Body of pancreas (tissue), 4 donors: Measurements from ENCODE around the gene AJM1. TPM values are rescaled to one million over a fixed set of nuclear protein-coding genes. Genes with fewer than 3 reads are reported as not detected.

Experiments
- ATAC-seq: fragments of 150-250 bp; one replicate; pipeline ENCODE4 v1.9.1; 2016
- DNase-seq, 4 donors: peaks; one replicate each; pipeline ENCODE4 v3.0.0-alpha.2; 2019
- H3K27ac ChIP-seq, 4 donors: fragments of 200-600 bp; sonication (generic); 1 replicate in 3 of 4; 2 replicates in 1 of 4; pipeline versions ENCODE4 v1.5.1 to v1.6.1; 2016 to 2019; ENCODE audit warnings: mild to moderate bottlenecking in 1 of 4, mixed read lengths in 1 of 4, moderate library complexity in 1 of 4
- H3K27me3 ChIP-seq, 2 donors: fragments of 200-600 bp; sonication (generic); one replicate each; pipeline ENCODE4 v1.6.0; 2016; ENCODE audit warnings: mild to moderate bottlenecking in 1 of 2
- H3K36me3 ChIP-seq, 2 donors: fragments of 200-600 bp; sonication (generic); replicated peaks in 1 of 2; 2 replicates each; pipeline ENCODE4 v1.5.1; 2016; ENCODE audit warnings: low read depth in 2 of 2; ENCODE audit not compliant: insufficient read depth in 1 of 2
- H3K4me1 ChIP-seq: fragments of 200-600 bp; sonication (generic); one replicate; pipeline ENCODE4 v1.6.0; 2016
- H3K4me3 ChIP-seq, 2 donors: fragments of 200-600 bp; sonication (generic); 1 replicate in 1 of 2; 2 replicates in 1 of 2; pipeline ENCODE4 v1.5.1; 2016 to 2019
- H3K9me3 ChIP-seq, 3 donors: fragments of 200-600 bp; sonication (generic); 1 replicate in 2 of 3; 2 replicates in 1 of 3; pipeline ENCODE4 v1.5.1; 2016
- POLR2A ChIP-seq, 3 donors: fragments of 450-650 bp; IDR thresholded peaks; one replicate each; pipeline ENCODE4 v1.6.1; 2016; ENCODE audit warnings: antibody characterized with exemption in 3 of 3, mild to moderate bottlenecking in 2 of 3
- WGBS, 2 donors: methylation state at CpG; one replicate each; pipeline ENCODE4 v1.1.5; 2017; 5-methylcytosine and 5-hydroxymethylcytosine counted together
- intact Hi-C: fragments of 100-400 bp; cut with DNase I; formaldehyde crosslinking; loops from one replicate; pipeline ENCODE4 v1.15.1; 2023
- total RNA-seq, 2 donors: library from RNA; depleted of rRNA; stranded (reverse); fragments of >200 nt; gene quantifications; one replicate each; pipeline ENCODE4 v1.1.0, GENCODE V29; 2016
- TF ChIP-seq, protein P1 (sequence below), 7 experiments: fragments of 450-650 bp in 4 of 7; fragments of 200-600 bp in 3 of 7; sonication (generic) in 3 of 7; IDR thresholded peaks; one replicate each; pipeline ENCODE4 v1.5.1; 2016 to 2019; ENCODE audit warnings: antibody characterized with exemption in 7 of 7

Gene AJM1
- total RNA-seq, 2 donors from 2014 or later: 5.2 to 13.2 TPM

DNA sequence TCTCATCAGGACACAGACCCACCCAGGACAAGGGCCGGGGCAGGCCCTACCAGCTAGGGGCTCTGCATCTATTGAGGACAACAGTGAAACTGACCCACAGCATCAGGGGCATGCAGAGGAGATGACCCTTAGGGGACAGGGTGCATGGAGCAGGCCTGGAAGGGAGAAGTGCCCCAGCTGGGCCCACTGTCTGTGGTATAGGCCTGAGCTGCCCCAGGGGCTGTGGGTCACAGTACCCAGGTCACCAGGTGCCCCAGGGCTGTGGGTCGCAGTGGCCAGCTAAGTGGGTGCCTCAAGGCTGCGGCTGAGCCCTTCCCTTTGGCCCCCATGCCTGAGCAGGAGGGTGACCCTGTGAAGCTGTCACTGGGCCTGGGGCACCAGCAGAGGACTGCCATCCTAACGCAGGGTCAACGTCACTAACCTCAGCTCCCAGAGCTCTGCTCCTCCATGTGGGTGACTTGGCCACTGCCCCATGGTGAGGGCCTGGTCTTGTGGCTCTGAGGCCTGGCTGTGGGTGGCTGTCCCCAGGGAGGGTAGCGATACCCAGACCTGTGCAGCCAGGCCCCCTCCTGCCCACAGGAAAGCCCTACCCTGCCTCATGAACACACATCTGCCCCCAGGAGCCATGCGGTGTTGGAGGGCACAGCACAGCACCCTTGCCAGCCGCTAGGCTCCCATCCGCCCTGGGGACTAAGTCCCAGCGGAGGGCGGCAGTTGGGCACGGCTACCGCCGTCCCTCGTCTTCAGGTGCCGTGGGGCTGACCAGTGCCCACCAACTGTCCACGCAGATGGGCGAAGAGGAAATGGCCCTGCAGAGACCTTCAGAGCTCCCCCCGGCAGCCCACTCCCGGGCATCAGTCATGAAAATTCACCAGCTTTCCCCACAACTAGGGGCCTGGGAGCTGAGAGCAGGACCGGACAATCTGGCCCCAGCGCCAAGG is 18.9 kb downstream of the AJM1 start:
- ATAC-seq (no peak), DNase-seq (peak in 1 of 4 donors; percentile 15)
- intact Hi-C loops: no loop called here
- peak overlapping the region in 2 of 4 donors; percentile 1 to 29 for H3K27ac ChIP-seq
- H3K27me3 ChIP-seq: no peaks in the 10 kb centered on the region
- TF ChIP-seq POLR2A (IDR thresholded peaks at IDR 0.05): no peak
- TF ChIP-seq, protein P1, sequence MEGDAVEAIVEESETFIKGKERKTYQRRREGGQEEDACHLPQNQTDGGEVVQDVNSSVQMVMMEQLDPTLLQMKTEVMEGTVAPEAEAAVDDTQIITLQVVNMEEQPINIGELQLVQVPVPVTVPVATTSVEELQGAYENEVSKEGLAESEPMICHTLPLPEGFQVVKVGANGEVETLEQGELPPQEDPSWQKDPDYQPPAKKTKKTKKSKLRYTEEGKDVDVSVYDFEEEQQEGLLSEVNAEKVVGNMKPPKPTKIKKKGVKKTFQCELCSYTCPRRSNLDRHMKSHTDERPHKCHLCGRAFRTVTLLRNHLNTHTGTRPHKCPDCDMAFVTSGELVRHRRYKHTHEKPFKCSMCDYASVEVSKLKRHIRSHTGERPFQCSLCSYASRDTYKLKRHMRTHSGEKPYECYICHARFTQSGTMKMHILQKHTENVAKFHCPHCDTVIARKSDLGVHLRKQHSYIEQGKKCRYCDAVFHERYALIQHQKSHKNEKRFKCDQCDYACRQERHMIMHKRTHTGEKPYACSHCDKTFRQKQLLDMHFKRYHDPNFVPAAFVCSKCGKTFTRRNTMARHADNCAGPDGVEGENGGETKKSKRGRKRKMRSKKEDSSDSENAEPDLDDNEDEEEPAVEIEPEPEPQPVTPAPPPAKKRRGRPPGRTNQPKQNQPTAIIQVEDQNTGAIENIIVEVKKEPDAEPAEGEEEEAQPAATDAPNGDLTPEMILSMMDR (IDR thresholded peaks at IDR 0.05): no peak
- no peak overlapping the region for H3K4me3 ChIP-seq
- 90 to 91% methylated on average over 3 to 21 of the region's 22 CpGs for WGBS, 2 donors
- no peaks in the 10 kb centered on the region for H3K9me3 ChIP-seq
- H3K4me1 ChIP-seq: peaks cover 83% of the 10 kb centered on the region
- H3K36me3 ChIP-seq: peaks cover 15 to 21% of the 10 kb centered on the region in 2 donors

DNA sequence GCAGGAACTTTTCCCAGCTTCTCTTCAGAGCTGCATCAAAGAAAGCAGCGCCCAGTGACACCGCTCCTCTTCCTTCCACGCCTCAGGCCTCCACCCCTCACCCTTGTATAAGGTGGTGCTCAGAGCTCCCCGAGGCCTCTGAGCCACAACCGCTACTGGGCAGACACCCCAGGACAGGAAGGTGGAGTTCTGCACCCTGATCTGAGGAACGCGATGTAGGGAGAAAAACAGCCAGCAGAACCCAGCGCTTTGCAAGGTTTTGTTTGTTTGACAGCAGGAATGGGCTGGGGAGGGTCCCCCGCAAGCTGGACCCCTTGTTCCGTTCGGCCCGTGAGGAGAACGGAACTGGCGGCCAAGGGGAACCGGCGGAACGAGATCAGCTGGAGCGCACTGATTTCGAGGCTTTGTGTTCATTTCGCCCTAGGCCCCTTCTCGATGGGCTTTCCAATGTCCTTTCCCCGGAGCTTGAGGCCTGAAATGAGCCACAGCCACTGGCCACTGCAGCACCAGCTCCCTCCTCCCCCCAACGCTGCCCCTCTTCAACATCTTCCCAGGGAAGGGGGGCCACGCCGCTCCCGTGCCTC is 19.7 kb downstream of the AJM1 start:
- no peak for ATAC-seq
- intact Hi-C loops: no loop called here
- Histone ChIP-seq H3K4me3 (no peak overlapping the region), H3K9me3 (no peaks in the 10 kb centered on the region), H3K27me3 (no peaks in the 10 kb centered on the region), H3K4me1 (peaks cover 79% of the 10 kb centered on the region), H3K36me3 (peaks cover 15 to 21% of the 10 kb centered on the region in 2 donors), H3K27ac (no peak overlapping the region)
- TF ChIP-seq, protein P1 (IDR thresholded peaks at IDR 0.05): no peak
- no peak for TF ChIP-seq POLR2A (IDR thresholded peaks at IDR 0.05)
- WGBS, 2 donors: 84 to 85% methylated on average over 20 to 26 of the region's 26 CpGs
- DNase-seq: peak in 1 of 4 donors; percentile 11

DNA sequence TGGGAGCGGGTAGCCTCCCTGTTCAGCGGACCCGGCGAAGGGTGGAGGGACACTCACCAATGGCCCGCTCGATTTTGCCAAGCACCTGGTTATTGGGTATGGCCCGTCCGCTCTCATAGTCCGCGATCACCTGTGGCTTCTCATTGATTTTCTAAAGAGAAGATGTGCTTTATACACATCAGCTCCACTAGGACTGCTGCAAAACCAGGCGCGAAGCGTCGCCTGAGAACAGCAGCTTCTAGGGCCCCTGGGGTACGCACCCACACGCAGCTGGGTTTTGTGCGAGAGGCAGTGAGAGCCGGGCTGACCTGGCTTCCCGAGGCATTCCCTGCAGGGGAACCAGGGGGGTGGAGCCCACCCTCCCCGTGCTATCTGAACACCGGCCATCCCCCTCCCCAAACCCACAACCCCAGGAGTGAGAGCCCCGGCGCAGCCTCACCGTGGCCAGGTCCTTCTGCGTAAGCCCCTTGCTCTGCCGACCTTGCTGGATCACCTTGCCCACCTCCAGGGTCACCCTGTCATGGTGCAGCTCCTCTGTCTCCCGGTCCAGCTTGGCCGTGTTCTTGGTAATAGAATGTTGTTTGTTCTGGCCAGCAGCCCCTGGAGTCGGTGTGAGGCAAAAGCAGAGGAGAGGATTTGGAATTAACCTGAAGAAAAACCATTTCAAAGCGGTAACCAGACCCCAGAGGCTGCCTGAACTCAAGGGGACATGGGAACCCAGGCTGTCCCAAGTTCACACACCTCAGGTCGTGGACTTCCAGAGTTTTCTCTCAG is 20.8 kb downstream of the AJM1 start:
- Histone ChIP-seq H3K27me3 (no peaks in the 10 kb centered on the region), H3K4me1 (peaks cover 74% of the 10 kb centered on the region), H3K9me3 (no peaks in the 10 kb centered on the region), H3K27ac (no peak overlapping the region), H3K4me3 (no peak overlapping the region), H3K36me3 (peaks cover 15 to 21% of the 10 kb centered on the region in 2 donors)
- DNase-seq (peak in 1 of 4 donors; percentile 13), ATAC-seq (no peak)
- intact Hi-C loops: no loop called here
- no peak for TF ChIP-seq POLR2A (IDR thresholded peaks at IDR 0.05)
- TF ChIP-seq, protein P1 (IDR thresholded peaks at IDR 0.05): no peak
- WGBS, 2 donors: 74 to 86% methylated on average over 14 to 30 of the region's 31 CpGs

DNA sequence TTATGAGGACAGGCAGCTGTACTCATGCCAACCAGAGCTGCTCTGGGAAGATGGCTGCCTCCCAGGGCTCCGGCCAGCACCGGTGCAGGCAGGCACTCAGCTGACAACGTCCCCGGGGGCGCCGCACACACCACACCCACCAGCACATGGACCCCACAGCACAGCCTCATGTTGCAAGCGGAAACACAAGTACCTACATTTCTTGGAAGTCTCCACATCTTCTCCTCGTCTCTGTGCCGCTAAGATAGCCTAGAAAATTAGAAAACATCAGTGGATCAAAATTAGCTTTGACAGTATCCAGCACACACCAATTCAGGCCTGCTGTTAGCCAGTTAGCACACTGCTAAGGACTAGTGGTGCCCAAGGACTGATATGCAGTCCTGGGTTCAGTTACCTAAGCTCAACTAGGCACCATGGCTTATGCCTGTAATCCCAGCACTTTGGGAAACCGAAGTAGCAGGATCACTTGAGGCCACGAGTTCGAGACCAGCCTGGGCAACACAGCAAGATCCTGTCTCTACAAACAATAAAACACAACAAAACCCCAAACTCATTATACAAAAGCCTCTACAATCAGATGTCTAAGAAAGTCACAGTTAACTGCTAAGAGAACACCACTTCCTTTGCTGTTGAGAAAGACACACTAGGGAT is 21.5 kb downstream of the AJM1 start:
- H3K9me3 ChIP-seq: no peaks in the 10 kb centered on the region
- no peak overlapping the region for H3K27ac ChIP-seq
- peaks cover 15 to 21% of the 10 kb centered on the region in 2 donors for H3K36me3 ChIP-seq
- 76 to 80% methylated on average over 10 to 12 of the region's 12 CpGs for WGBS, 2 donors
- TF ChIP-seq POLR2A (IDR thresholded peaks at IDR 0.05): no peak
- TF ChIP-seq, protein P1 (IDR thresholded peaks at IDR 0.05): no peak
- no peak overlapping the region for H3K4me3 ChIP-seq
- no peak for ATAC-seq
- DNase-seq: peak in 1 of 4 donors; percentile 15
- H3K27me3 ChIP-seq: no peaks in the 10 kb centered on the region
- peaks cover 67% of the 10 kb centered on the region for H3K4me1 ChIP-seq
- intact Hi-C loops: no loop called here
